Diencephalon (tissue), 1 donor: Measurements from ENCODE around the gene TAF10. TPM values are rescaled to one million over a fixed set of nuclear protein-coding genes. Genes with fewer than 3 reads are reported as not detected.

ENCODE experiments used
- total RNA-seq: library from RNA; depleted of rRNA; stranded (reverse); fragments of >200 nt; gene quantifications from one replicate; pipeline ENCODE4 v1.2.3, GENCODE V29; 2014

The TAF10 gene
- 14.8 TPM for total RNA-seq

GRCh38 chr11:6612213-6613041 lies at the start of gene TAF10:
Gene TAF10 (minus strand): TSS chr11:6612216. CDS start chr11:6612189, 27 bp downstream.

GRCh38 chr11:6655790-6656583 lies 44.0 kb upstream of the TAF10 start, which contains the start of gene DCHS1:
Gene DCHS1 (minus strand): TSS chr11:6655809. CDS start chr11:6641613, 14,196 bp downstream.

GRCh38 chr11:6619004-6619745 lies 7.2 kb upstream of the TAF10 start, which contains the start of gene TPP1:
Gene TPP1 (minus strand): TSS chr11:6619422. CDS start chr11:6619400, 22 bp downstream.

GRCh38 chr11:6603287-6604080 lies 8.5 kb downstream of the TAF10 start, which contains the start of the genes ILK and RRP8:
Gene ILK (plus strand): TSS chr11:6603774. CDS start chr11:6604272, 498 bp downstream.
Gene RRP8 (minus strand): TSS chr11:6603616. CDS start chr11:6603502, 114 bp downstream.

Other genes with a start within 250 kb of the TAF10 start
- gene SMPD1, start 221.7 kb downstream of the TAF10 start, total RNA-seq: 15.0 TPM
- 266 TPM for gene APBB1, start 193.1 kb downstream of the TAF10 start, total RNA-seq
- 2.1 TPM for gene HPX, start 171.2 kb downstream of the TAF10 start, total RNA-seq
- 48.4 TPM for gene TRIM3, start 138.3 kb downstream of the TAF10 start, total RNA-seq
- 37.6 TPM for gene ARFIP2, start 130.9 kb downstream of the TAF10 start, total RNA-seq
- gene TIMM10B, start 130.7 kb downstream of the TAF10 start, total RNA-seq: 27.2 TPM
- gene DNHD1, start 114.9 kb downstream of the TAF10 start, total RNA-seq: 6.5 TPM
- 13.1 TPM for gene RRP8, start 8.6 kb downstream of the TAF10 start, total RNA-seq
- gene ILK, start 8.4 kb downstream of the TAF10 start, total RNA-seq: 51.2 TPM
- gene TPP1, start 7.2 kb upstream of the TAF10 start, total RNA-seq: 16.8 TPM
- 48.4 TPM for gene DCHS1, start 43.6 kb upstream of the TAF10 start, total RNA-seq
- gene MRPL17, start 71.1 kb upstream of the TAF10 start, total RNA-seq: 23.5 TPM
- 1.4 TPM for gene OR2AG2, start 159.8 kb upstream of the TAF10 start, total RNA-seq
- gene OR2AG1, start 170.8 kb upstream of the TAF10 start, total RNA-seq: not detected
- gene OR6A2, start 187.5 kb upstream of the TAF10 start, total RNA-seq: 1.8 TPM
- not detected for gene OR10A5, start 233.5 kb upstream of the TAF10 start, total RNA-seq